BLaER1 (cell line): ENCODE results near the gene UBE2D3.
"Not testable (repeated sequence)": the region's sequence is repeated elsewhere in the genome, so short reads cannot be mapped to it uniquely, and the experiment has no call there.

Experiments
- H3K27ac ChIP-seq: shearing (Covaris generic); formaldehyde crosslinking; 2 replicates; pipeline ENCODE4 v1.8.1; 2022
- H3K27me3 ChIP-seq: shearing (Covaris generic); formaldehyde crosslinking; 2 replicates; pipeline ENCODE4 v1.8.1; 2022
- H3K36me3 ChIP-seq: shearing (Covaris generic); formaldehyde crosslinking; 2 replicates; pipeline ENCODE4 v1.8.1; 2022
- H3K4me1 ChIP-seq: shearing (Covaris generic); formaldehyde crosslinking; 2 replicates; pipeline ENCODE4 v1.8.1; 2022
- H3K4me2 ChIP-seq: shearing (Covaris generic); formaldehyde crosslinking; 2 replicates; pipeline ENCODE4 v1.8.1; 2022
- H3K4me3 ChIP-seq: shearing (Covaris generic); formaldehyde crosslinking; 2 replicates; pipeline ENCODE4 v1.8.1; 2022
- H3K9ac ChIP-seq: shearing (Covaris generic); formaldehyde crosslinking; 2 replicates; pipeline ENCODE4 v1.8.1; 2022
- H3K9me3 ChIP-seq: shearing (Covaris generic); formaldehyde crosslinking; 2 replicates; pipeline ENCODE4 v1.8.1; 2022
- H4K20me1 ChIP-seq: shearing (Covaris generic); formaldehyde crosslinking; 2 replicates; pipeline ENCODE4 v1.8.1; 2022
- Cebpa-rat ChIP-seq: shearing (Covaris generic); IDR thresholded peaks from 2 replicates; pipeline ENCODE4 v1.8.1; 2022

Gene UBE2D3

DNA sequence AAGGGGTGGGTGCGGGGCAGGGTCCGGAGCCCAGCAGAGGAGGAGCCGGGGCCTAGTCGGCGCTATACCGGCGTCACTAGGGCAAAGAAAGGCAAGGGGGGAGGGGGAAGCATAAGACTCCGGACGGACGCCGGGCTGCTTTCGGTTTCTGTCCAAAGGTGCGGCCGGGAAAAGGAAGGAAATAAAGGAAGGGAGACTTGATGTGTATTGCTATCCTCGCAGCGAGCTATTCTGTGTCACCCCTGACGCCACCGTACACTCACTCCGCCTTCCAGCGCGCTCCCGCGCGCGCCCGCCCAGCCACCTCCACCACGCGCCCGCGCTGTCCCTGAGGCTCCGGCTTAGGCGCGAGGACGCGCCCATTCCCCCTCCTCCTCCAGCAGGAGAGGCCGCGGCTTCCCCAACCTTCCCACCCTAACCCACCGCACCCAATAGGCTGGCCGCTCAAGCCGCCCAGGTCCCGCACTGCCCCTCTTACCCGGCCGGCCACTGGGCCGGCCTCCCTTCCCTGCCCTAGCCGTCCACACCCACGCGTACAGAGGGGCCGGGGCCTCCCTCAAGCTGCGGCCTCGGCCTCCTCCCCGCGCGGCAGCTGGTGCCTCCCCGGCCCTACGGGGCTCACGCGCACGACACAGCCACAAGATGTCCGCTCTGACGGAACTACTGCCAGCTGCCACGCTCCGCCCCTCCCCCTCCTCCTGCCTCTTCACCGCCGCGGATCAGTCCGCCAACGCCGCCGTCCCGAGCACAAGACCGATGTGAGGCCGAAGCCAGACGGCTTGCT is at the start of gene UBE2D3:
UBE2D3 (minus strand) TSS at position 662 of the 784 bp plus-strand sequence. CDS start 1,043 bp downstream, outside the sequence.
- Histone ChIP-seq H3K4me1 (peaks cover 36% of the 10 kb centered on the region), H3K27me3 (no peaks in the 10 kb centered on the region), H3K9ac (peak within 1 kb of the TSS; percentile 100), H3K36me3 (peaks cover 19% of the 10 kb centered on the region), H3K27ac (peak within 1 kb of the TSS; percentile 100), H3K4me2 (peak within 1 kb of the TSS; percentile 84), H4K20me1 (peaks cover 47% of the 10 kb centered on the region), H3K4me3 (peak within 1 kb of the TSS; percentile 90), H3K9me3 (no peaks in the 10 kb centered on the region)
- no peak for TF ChIP-seq Cebpa-rat

GRCh38 chr4:102871772-102872171 is 44.4 kb upstream of the UBE2D3 start:
- Histone ChIP-seq H3K4me2 (no peak overlapping the region), H3K9me3 (peaks cover 44% of the 10 kb centered on the region), H3K36me3 (peaks cover 46% of the 10 kb centered on the region), H3K9ac (no peak overlapping the region), H3K4me3 (no peak overlapping the region), H3K27ac (no peak overlapping the region), H4K20me1 (no peaks in the 10 kb centered on the region), H3K4me1 (peaks cover 35% of the 10 kb centered on the region), H3K27me3 (no peaks in the 10 kb centered on the region)
- no peak for TF ChIP-seq Cebpa-rat

DNA sequence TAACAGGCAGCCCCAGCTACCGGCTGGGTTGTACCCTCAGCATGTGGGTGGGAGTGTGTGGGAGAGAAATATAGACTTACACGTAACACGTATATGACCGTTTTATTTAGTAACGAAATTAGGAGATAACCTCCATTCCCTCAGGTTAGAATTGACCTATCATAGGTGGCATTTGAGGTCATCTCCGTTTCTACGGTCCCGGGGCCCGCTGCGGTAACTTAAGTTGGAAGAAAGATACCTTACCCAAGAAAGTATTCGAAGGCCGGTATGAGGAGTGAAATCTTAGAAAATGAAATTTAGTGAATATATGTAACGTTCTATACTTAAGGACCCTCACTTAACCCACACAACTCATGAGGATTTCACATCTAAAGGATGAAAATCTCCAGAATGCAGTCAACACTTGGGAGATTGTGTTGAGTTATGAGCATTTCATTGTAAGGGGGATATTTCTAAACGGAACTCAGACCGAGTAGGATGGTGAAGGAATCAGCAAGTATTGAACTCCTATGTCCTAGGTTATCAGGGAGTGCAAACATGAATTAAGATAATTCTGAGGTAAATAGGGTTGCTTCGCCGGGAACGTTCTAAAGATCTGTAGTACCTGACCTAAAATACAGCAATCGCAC is 42.3 kb upstream of the UBE2D3 start:
- H3K27ac ChIP-seq = peak overlapping the region; percentile 92

DNA sequence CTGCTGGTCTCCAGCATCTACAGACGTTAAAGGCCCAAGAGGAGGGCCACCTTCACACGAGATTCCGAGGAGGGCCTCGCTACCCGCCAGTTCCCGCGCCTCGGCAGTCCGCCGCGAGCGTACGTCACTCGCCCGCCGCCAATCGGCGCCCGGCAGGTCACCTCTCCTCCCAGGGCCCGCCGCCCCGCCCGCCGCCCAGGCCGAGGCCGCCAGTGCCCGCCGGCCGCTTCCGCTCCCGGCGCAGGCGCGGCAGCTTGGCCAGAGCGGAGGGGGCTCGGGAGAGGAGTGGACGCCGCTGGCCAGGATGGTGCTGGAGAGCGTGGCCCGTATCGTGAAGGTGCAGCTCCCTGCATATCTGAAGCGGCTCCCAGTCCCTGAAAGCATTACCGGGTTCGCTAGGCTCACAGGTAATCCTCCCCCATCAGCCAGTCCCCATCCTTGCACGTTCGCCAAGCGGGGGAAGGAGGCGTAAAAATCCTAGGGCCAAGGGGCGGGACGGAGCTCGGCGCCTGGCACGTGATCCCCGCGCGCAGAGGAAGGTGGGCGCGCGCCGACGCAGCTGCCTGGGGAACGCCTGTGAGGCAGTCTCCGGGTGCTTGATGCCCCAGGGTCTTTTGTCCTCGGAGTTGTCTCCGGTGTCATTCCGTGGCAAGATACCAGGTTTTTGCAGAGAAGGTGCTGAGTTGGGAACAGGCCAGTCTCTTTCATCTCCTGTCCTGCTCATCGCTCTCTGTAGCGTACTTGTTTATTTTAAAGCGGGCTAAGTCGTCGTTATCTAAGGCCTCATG is 41.6 kb upstream of the UBE2D3 start, which contains the start of gene CISD2:
CISD2 (plus strand) TSS at position 212 of the 788 bp plus-strand sequence; CDS start at position 305, 93 bp downstream.
- peaks cover 23% of the 10 kb centered on the region for H3K36me3 ChIP-seq
- H3K27ac ChIP-seq = peak within 1 kb of the TSS; percentile 92
- peak within 1 kb of the TSS; percentile 89 for H3K9ac ChIP-seq
- no peaks in the 10 kb centered on the region for H3K27me3 ChIP-seq
- no peak for TF ChIP-seq Cebpa-rat
- H3K4me3 ChIP-seq = peak within 1 kb of the TSS; percentile 72
- no peaks in the 10 kb centered on the region for H4K20me1 ChIP-seq
- peaks cover 16% of the 10 kb centered on the region for H3K9me3 ChIP-seq
- peak within 1 kb of the TSS; percentile 88 for H3K4me2 ChIP-seq
- H3K4me1 ChIP-seq = peaks cover 41% of the 10 kb centered on the region

More for the DNA sequence above, 42.3 kb upstream of the UBE2D3 start:
- TF ChIP-seq Cebpa-rat = no peak
- peaks cover 41% of the 10 kb centered on the region for H3K4me1 ChIP-seq
- peaks cover 23% of the 10 kb centered on the region for H3K9me3 ChIP-seq
- H3K4me3 ChIP-seq = peak overlapping the region; percentile 72
- peak overlapping the region; percentile 89 for H3K9ac ChIP-seq
- no peaks in the 10 kb centered on the region for H3K27me3 ChIP-seq
- H4K20me1 ChIP-seq = no peaks in the 10 kb centered on the region
- H3K4me2 ChIP-seq = peak overlapping the region; percentile 88
- H3K36me3 ChIP-seq = peaks cover 30% of the 10 kb centered on the region

DNA sequence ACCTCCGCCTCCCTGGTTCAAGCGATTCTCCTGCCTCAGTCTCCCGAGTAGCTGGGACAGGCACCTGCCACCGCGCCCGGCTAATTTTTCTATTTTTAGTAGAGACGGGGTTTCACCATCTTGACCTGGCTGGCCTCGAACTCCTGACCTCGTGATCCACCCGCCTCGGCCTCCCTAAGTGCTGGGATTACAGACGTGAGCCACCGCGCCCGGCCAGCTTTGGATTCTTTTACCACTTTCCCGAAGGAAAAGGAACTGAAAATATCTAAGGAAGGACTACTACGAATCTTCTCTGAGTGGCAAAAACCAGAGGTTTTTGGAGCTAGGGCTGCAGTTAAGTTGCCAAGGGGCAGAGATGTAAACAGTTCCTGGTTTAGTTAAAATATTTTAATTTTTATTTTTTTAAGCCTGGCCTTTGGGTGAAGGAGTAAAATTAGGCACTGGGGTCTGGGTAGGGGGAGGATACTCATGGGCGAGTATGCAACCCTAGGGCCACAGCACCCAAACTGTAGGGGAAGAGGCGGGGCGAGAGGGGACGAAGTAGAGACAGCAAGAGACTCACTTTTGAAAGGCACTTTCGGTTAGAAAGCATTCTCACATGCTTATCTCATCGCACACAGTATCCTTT is 40.9 kb upstream of the UBE2D3 start:
- Histone ChIP-seq H3K4me2 (peak overlapping the region; percentile 88), H4K20me1 (no peaks in the 10 kb centered on the region), H3K36me3 (peaks cover 21% of the 10 kb centered on the region), H3K9ac (peak overlapping the region; percentile 89), H3K27ac (peak overlapping the region; percentile 92), H3K27me3 (no peaks in the 10 kb centered on the region), H3K9me3 (peaks cover 13% of the 10 kb centered on the region), H3K4me3 (peak overlapping the region; percentile 72), H3K4me1 (peaks cover 41% of the 10 kb centered on the region)
- TF ChIP-seq Cebpa-rat = no peak

- peaks cover 13% of the 10 kb centered on the region for H3K9me3 ChIP-seq
- peaks cover 41% of the 10 kb centered on the region for H3K4me1 ChIP-seq
- no peaks in the 10 kb centered on the region for H4K20me1 ChIP-seq
- H3K4me3 ChIP-seq = peak overlapping the region; percentile 72
- no peak for TF ChIP-seq Cebpa-rat
- no peaks in the 10 kb centered on the region for H3K27me3 ChIP-seq
- peaks cover 21% of the 10 kb centered on the region for H3K36me3 ChIP-seq
- H3K4me2 ChIP-seq = peak overlapping the region; percentile 88
- H3K9ac ChIP-seq = peak overlapping the region; percentile 89
- H3K27ac ChIP-seq = peak overlapping the region; percentile 92
Observed at GRCh38 chr4:102867278-102868152, 40.2 kb upstream of the UBE2D3 start.

DNA sequence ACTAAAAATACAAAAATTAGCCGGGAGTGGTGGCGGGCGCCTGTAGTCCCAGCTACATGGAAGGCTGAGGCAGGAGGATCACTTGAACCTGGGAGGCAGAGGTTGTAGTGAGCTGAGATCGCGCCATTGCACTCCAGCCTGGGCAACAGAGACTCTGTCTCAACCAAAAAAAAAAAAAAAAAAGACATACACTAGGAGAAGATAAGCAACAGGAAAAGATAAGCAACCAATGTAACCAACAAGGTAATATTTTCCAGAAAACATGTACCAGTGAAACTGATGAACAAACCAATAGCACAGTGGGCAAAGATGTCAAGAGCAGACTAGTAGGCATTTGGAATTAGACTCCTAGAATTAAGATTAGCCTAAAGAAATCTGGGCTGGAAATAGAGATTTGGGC is 38.0 kb upstream of the UBE2D3 start:
- H3K9ac ChIP-seq, H3K27me3 ChIP-seq, H4K20me1 ChIP-seq, H3K4me2 ChIP-seq, H3K27ac ChIP-seq, H3K4me3 ChIP-seq: not testable (repeated sequence)
- H3K9me3 ChIP-seq = peaks cover 22% of the 10 kb centered on the region
- peaks cover 27% of the 10 kb centered on the region for H3K36me3 ChIP-seq
- peaks cover 25% of the 10 kb centered on the region for H3K4me1 ChIP-seq

- H3K9ac ChIP-seq = no peak overlapping the region
- H3K4me3 ChIP-seq = no peak overlapping the region
- no peak for TF ChIP-seq Cebpa-rat
- no peak overlapping the region for H3K4me2 ChIP-seq
- H3K4me1 ChIP-seq = peaks cover 15% of the 10 kb centered on the region
- no peaks in the 10 kb centered on the region for H3K27me3 ChIP-seq
- H3K9me3 ChIP-seq = peaks cover 41% of the 10 kb centered on the region
- peaks cover 42% of the 10 kb centered on the region for H3K36me3 ChIP-seq
- no peak overlapping the region for H3K27ac ChIP-seq
- H4K20me1 ChIP-seq = no peaks in the 10 kb centered on the region
Observed at GRCh38 chr4:102862747-102863146, 35.4 kb upstream of the UBE2D3 start.

GRCh38 chr4:102862016-102862415 is 34.7 kb upstream of the UBE2D3 start:
- H3K4me2 ChIP-seq = no peak overlapping the region
- TF ChIP-seq Cebpa-rat = no peak
- H3K27ac ChIP-seq = no peak overlapping the region
- H3K4me1 ChIP-seq = peaks cover 8% of the 10 kb centered on the region; the same call in 1 of the 2 replicates
- H4K20me1 ChIP-seq = no peaks in the 10 kb centered on the region
- no peak overlapping the region for H3K9ac ChIP-seq
- H3K27me3 ChIP-seq = no peaks in the 10 kb centered on the region
- H3K4me3 ChIP-seq = no peak overlapping the region
- H3K36me3 ChIP-seq = peaks cover 42% of the 10 kb centered on the region
- H3K9me3 ChIP-seq = peaks cover 41% of the 10 kb centered on the region
